M059J (cell line): ENCODE measurements around the gene AMH. TPM values are rescaled to one million over a fixed set of nuclear protein-coding genes. Genes with fewer than 3 reads are reported as not detected.
A peak's percentile ranks its signal among the peaks of the same experiment; 100 is the strongest.
"Not testable (repeated sequence)": the region's sequence is repeated elsewhere in the genome, so short reads cannot be mapped to it uniquely, and the experiment has no call there.

Experiments used
- DNase-seq: peaks from one replicate; pipeline ENCODE4 v3.0.0-alpha.2; 2012; ENCODE audit warnings: low read depth
- total RNA-seq: library from RNA; depleted of rRNA; stranded (reverse); fragments of >200 nt; shearing (Covaris generic); gene quantifications from 2 replicates; pipeline ENCODE4 v1.2.3, GENCODE V29; 2014

AMH gene
- total RNA-seq, 1 experiment from 2014 or later = 2.9 TPM

GRCh38 chr19:2270157-2270422, 21.0 kb downstream of the AMH start:
- no peak for DNase-seq

GRCh38 chr19:2270423-2271233, 21.5 kb downstream of the AMH start:
- DNase-seq = peak; percentile 73

- DNase-seq = peak; percentile 75
Measured at GRCh38 chr19:2271234-2272103, 22.3 kb downstream of the AMH start.

GRCh38 chr19:2273356-2274184, 24.4 kb downstream of the AMH start:
- no peak for DNase-seq

- DNase-seq = peak; percentile 45
Measured at GRCh38 chr19:2274185-2274711, 25.1 kb downstream of the AMH start.

- DNase-seq = peak; percentile 82
Measured at GRCh38 chr19:2274931-2275535, 25.9 kb downstream of the AMH start.

GRCh38 chr19:2275588-2276428, 26.7 kb downstream of the AMH start:
- DNase-seq = no peak

GRCh38 chr19:2276429-2276986, 27.4 kb downstream of the AMH start:
- no peak for DNase-seq

GRCh38 chr19:2277138-2277537, 28.0 kb downstream of the AMH start:
- no peak for DNase-seq

GRCh38 chr19:2278459-2279158, 29.5 kb downstream of the AMH start:
- DNase-seq = peak; percentile 45

- no peak for DNase-seq
Measured at GRCh38 chr19:2280633-2281264, 31.6 kb downstream of the AMH start.

GRCh38 chr19:2281265-2282061, 32.3 kb downstream of the AMH start:
- not testable (repeated sequence) for DNase-seq

- DNase-seq = peak; percentile 71
Measured at GRCh38 chr19:2282062-2282861, 33.1 kb downstream of the AMH start, which contains the start of gene PEAK3. PEAK3 (minus strand) TSS chr19:2282175; CDS start chr19:2280931, 1,244 bp downstream.

- no peak for DNase-seq
Measured at GRCh38 chr19:2282862-2283237, 33.7 kb downstream of the AMH start.

- DNase-seq = no peak
Measured at GRCh38 chr19:2283835-2284507, 34.8 kb downstream of the AMH start.

GRCh38 chr19:2286402-2287140, 37.4 kb downstream of the AMH start:
- DNase-seq = no peak
